Coronary artery (tissue), 2 donors: ENCODE measurements around the gene BOD1L2.

ENCODE experiments used
- DNase-seq: peaks from one replicate; pipeline ENCODE4 v3.0.0-alpha.2; 2017; ENCODE audit warnings: low spot score
- H3K27ac ChIP-seq, 2 donors: fragments of 200-600 bp; sonication (generic); one replicate each; pipeline ENCODE4 v1.5.1; 2016 to 2019
- H3K4me3 ChIP-seq: fragments of 200-600 bp; sonication (generic); 2 replicates; pipeline ENCODE4 v1.5.1; 2016; ENCODE audit warnings: mild to moderate bottlenecking, moderate library complexity
- CTCF ChIP-seq: fragments of 200-600 bp; sonication (generic); IDR thresholded peaks from one replicate; pipeline ENCODE4 v1.5.1; 2019; ENCODE audit warnings: antibody characterized with exemption

Gene BOD1L2

GRCh38 chr18:57198073-57198472 is 51.2 kb downstream of the BOD1L2 start:
- no peak overlapping the region for H3K27ac ChIP-seq
- no peak overlapping the region for H3K4me3 ChIP-seq
- TF ChIP-seq CTCF, result no peak
- DNase-seq, result no peak
